HG03442 (cell line): ENCODE data around the gene KLK6.

Experiments used
- ATAC-seq: cut with Tn5 transposase; IDR thresholded peaks from one replicate; pipeline ENCODE4 v1.9.1; 2021; ENCODE audit warnings: mild to moderate bottlenecking, moderate library complexity; ENCODE audit not compliant: unreplicated experiment

KLK6 gene

GRCh38 chr19:50969413-50969760, at the start of gene KLK6:
KLK6 (minus strand) TSS chr19:50969591; CDS start chr19:50968104, 1,487 bp downstream.
- ATAC-seq = no peak

- ATAC-seq = no peak
These were observed 49.6 kb upstream of the KLK6 start for GRCh38 chr19:51018745-51019543.

- ATAC-seq = no peak
These were observed 47.6 kb upstream of the KLK6 start for GRCh38 chr19:51016798-51017683.

GRCh38 chr19:51015691-51016267, 46.4 kb upstream of the KLK6 start:
- ATAC-seq = no peak

GRCh38 chr19:51014242-51014641, 44.9 kb upstream of the KLK6 start:
- ATAC-seq = no peak

- no peak for ATAC-seq
These were observed 43.3 kb upstream of the KLK6 start for GRCh38 chr19:51012661-51013190.

- no peak for ATAC-seq
These were observed 40.8 kb upstream of the KLK6 start for GRCh38 chr19:51010066-51010795.

- no peak for ATAC-seq
These were observed 39.9 kb upstream of the KLK6 start for GRCh38 chr19:51009061-51009891.

GRCh38 chr19:51007488-51007887, 38.1 kb upstream of the KLK6 start:
- ATAC-seq = no peak

- ATAC-seq = no peak
These were observed 37.0 kb upstream of the KLK6 start for GRCh38 chr19:51006406-51006805.

GRCh38 chr19:51005248-51005647, 35.9 kb upstream of the KLK6 start:
- ATAC-seq = no peak

GRCh38 chr19:51003316-51003715, 33.9 kb upstream of the KLK6 start:
- ATAC-seq = no peak

- ATAC-seq = no peak
These were observed 33.3 kb upstream of the KLK6 start for GRCh38 chr19:51002542-51003311.

- ATAC-seq = no peak
These were observed 32.7 kb upstream of the KLK6 start for GRCh38 chr19:51002089-51002532.

GRCh38 chr19:51001515-51001914, 32.1 kb upstream of the KLK6 start, which contains the start of gene KLK8:
KLK8 (minus strand) TSS chr19:51001604; CDS start chr19:51001167, 437 bp downstream.
- ATAC-seq = no peak

GRCh38 chr19:51000981-51001380, 31.6 kb upstream of the KLK6 start:
- ATAC-seq = no peak

GRCh38 chr19:51000426-51000825, 31.0 kb upstream of the KLK6 start:
- no peak for ATAC-seq

GRCh38 chr19:50998686-50999085, 29.3 kb upstream of the KLK6 start:
- no peak for ATAC-seq

- no peak for ATAC-seq
These were observed 28.7 kb upstream of the KLK6 start for GRCh38 chr19:50998061-50998460.
